ENCODE data around the gene TUSC2. TPM values are rescaled to one million over a fixed set of nuclear protein-coding genes. Genes with fewer than 3 reads are reported as not detected.
A peak's percentile ranks its signal among the peaks of the same experiment; 100 is the strongest.

Gene TUSC2
- polyA plus RNA-seq, 1 donor from 2014 or later: 88.8 TPM

DNA sequence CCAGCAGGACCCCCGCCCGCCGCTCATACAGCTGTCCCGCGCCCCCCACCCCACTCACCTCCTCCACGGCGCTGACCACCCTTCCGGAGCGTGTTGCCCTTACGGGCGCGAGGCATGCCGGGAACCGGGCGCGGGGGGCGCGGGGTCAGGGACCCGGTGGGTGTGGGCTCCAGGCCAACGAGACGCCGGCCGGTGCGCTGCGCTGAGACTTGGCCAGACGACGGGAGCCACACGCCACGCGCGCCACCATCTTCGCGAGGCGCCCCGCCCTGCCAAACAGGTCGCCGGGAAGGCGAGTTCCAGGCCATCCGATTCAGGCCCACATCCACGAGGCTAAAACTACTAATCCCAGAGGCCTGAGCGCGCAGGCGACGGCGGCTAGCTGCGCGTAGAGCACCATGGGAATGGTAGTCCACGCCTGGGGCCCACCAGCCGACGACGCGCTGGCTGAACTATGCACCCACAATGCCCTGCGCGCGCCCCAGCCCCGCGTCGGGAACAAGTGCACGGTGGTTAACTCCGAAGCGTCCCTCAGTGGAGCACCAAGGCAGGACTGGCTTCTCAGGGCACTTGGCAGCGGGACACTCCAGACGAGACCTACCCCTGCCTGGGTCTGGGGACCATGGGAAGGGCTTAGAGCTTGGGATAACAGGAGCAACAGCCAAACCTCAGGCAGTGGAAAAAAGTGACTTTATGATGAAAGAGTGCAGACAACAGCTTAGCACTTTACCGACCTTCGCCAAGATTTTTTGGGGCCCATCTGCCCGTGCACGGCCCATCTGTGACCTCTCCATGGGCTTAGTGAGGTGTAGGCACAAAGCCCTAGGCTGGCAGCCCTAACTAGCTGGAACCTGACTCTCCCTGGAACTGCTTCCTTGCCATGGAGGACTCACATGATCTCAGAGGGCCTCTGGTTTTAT, 35.6 kb downstream of the TUSC2 start, which contains the start of gene IFRD2:
Gene IFRD2 (minus strand): TSS at position 271 of the 920 bp plus-strand sequence. CDS start 155 bp downstream, at position 116.
- H2AFZ ChIP-seq (ENCODE audit: low read depth, low read length): peak within 1 kb of the TSS; percentile 42
- H3K27ac ChIP-seq (ENCODE audit: low read length): peak within 1 kb of the TSS; percentile 33
- TF ChIP-seq, protein P1, sequence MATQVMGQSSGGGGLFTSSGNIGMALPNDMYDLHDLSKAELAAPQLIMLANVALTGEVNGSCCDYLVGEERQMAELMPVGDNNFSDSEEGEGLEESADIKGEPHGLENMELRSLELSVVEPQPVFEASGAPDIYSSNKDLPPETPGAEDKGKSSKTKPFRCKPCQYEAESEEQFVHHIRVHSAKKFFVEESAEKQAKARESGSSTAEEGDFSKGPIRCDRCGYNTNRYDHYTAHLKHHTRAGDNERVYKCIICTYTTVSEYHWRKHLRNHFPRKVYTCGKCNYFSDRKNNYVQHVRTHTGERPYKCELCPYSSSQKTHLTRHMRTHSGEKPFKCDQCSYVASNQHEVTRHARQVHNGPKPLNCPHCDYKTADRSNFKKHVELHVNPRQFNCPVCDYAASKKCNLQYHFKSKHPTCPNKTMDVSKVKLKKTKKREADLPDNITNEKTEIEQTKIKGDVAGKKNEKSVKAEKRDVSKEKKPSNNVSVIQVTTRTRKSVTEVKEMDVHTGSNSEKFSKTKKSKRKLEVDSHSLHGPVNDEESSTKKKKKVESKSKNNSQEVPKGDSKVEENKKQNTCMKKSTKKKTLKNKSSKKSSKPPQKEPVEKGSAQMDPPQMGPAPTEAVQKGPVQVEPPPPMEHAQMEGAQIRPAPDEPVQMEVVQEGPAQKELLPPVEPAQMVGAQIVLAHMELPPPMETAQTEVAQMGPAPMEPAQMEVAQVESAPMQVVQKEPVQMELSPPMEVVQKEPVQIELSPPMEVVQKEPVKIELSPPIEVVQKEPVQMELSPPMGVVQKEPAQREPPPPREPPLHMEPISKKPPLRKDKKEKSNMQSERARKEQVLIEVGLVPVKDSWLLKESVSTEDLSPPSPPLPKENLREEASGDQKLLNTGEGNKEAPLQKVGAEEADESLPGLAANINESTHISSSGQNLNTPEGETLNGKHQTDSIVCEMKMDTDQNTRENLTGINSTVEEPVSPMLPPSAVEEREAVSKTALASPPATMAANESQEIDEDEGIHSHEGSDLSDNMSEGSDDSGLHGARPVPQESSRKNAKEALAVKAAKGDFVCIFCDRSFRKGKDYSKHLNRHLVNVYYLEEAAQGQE (IDR thresholded peaks at IDR 0.05; ENCODE audit: borderline replicate concordance): no peak
- TF ChIP-seq EZH2 (IDR thresholded peaks at IDR 0.05; ENCODE audit: borderline replicate concordance, insufficient read depth, low read length, poor library complexity, severe bottlenecking): no peak
- no peak for TF ChIP-seq POLR2AphosphoS5 (IDR thresholded peaks at IDR 0.05)
- peak; percentile 25 for TF ChIP-seq SMC3 (conservative IDR thresholded peaks at IDR 0.05; ENCODE audit: poor library complexity)
- TF ChIP-seq, protein P2, sequence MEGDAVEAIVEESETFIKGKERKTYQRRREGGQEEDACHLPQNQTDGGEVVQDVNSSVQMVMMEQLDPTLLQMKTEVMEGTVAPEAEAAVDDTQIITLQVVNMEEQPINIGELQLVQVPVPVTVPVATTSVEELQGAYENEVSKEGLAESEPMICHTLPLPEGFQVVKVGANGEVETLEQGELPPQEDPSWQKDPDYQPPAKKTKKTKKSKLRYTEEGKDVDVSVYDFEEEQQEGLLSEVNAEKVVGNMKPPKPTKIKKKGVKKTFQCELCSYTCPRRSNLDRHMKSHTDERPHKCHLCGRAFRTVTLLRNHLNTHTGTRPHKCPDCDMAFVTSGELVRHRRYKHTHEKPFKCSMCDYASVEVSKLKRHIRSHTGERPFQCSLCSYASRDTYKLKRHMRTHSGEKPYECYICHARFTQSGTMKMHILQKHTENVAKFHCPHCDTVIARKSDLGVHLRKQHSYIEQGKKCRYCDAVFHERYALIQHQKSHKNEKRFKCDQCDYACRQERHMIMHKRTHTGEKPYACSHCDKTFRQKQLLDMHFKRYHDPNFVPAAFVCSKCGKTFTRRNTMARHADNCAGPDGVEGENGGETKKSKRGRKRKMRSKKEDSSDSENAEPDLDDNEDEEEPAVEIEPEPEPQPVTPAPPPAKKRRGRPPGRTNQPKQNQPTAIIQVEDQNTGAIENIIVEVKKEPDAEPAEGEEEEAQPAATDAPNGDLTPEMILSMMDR (IDR thresholded peaks at IDR 0.05; ENCODE audit: poor library complexity, severe bottlenecking): peak; percentile 52
- TF ChIP-seq MXI1 (conservative IDR thresholded peaks at IDR 0.05; ENCODE audit: poor library complexity, severe bottlenecking): peak; percentile 97
- peak; percentile 9 for TF ChIP-seq RAD21 (conservative IDR thresholded peaks at IDR 0.05)
- TF ChIP-seq EP300 (conservative IDR thresholded peaks at IDR 0.05; ENCODE audit: poor library complexity, severe bottlenecking): peak; percentile 45
- TF ChIP-seq TAF1 (IDR thresholded peaks at IDR 0.05; ENCODE audit: low read depth): peak; percentile 25
- H3K9ac ChIP-seq (ENCODE audit: low read length): peak within 1 kb of the TSS; percentile 62
- peak within 1 kb of the TSS; percentile 99 for H3K4me2 ChIP-seq (ENCODE audit: low read length)
- H3K79me2 ChIP-seq (replicated peaks; ENCODE audit: insufficient read depth, low read length): peaks cover 6% of the 10 kb centered on the region
- peak within 1 kb of the TSS; percentile 96 for H3K4me3 ChIP-seq (ENCODE audit: low read length)
- no peaks in the 10 kb centered on the region for H3K9me3 ChIP-seq (ENCODE audit: low read length)
- H3F3A ChIP-seq (ENCODE audit: insufficient read depth, low read length, poor library complexity, severe bottlenecking): no peaks in the 10 kb centered on the region
- H3K36me3 ChIP-seq (ENCODE audit: insufficient read depth, low read length): no peaks in the 10 kb centered on the region
- H3K9me2 ChIP-seq (ENCODE audit: insufficient read depth, low read length): no peaks in the 10 kb centered on the region
- H3K27me3 ChIP-seq (ENCODE audit: insufficient read depth, low read depth, low read length): no peaks in the 10 kb centered on the region
- no peaks in the 10 kb centered on the region for H4K20me1 ChIP-seq (ENCODE audit: insufficient read depth)

DNA sequence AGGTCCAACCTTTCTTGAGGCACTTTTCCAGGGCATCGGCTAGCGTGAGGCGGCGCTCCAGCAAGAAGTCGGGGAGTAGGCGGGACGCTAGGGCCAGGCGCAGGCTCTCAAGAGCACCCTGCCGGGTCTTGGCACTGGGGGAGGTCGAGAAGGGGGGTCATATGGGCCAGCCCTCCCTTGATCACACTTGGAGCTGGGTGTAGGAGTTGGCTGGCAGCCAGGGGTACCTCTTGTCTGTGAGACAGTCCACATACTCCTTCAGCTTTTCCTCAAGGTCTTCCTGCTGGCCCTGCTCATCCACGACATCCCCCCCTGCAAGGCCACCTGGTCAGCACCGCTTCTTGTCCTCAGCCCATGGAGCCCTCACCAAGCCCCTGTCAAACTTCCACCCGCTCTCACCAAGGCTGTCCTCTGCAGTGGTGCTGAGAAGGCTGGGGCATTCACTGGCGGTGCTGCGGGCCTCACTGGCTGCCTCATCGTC, 37.8 kb downstream of the TUSC2 start:
- Histone ChIP-seq H3K4me3 (ENCODE audit: low read length) (no peak overlapping the region), H3K27ac (ENCODE audit: low read length) (no peak overlapping the region), H3K9me3 (ENCODE audit: low read length) (no peaks in the 10 kb centered on the region), H4K20me1 (ENCODE audit: insufficient read depth) (no peaks in the 10 kb centered on the region), H3K27me3 (ENCODE audit: insufficient read depth, low read depth, low read length) (no peaks in the 10 kb centered on the region), H3K79me2 (replicated peaks; ENCODE audit: insufficient read depth, low read length) (peaks cover 6% of the 10 kb centered on the region), H3K9ac (ENCODE audit: low read length) (no peak overlapping the region), H3K36me3 (ENCODE audit: insufficient read depth, low read length) (no peaks in the 10 kb centered on the region), H3K9me2 (ENCODE audit: insufficient read depth, low read length) (no peaks in the 10 kb centered on the region), H3F3A (ENCODE audit: insufficient read depth, low read length, poor library complexity, severe bottlenecking) (no peaks in the 10 kb centered on the region), H2AFZ (ENCODE audit: low read depth, low read length) (no peak overlapping the region), H3K4me2 (ENCODE audit: low read length) (no peak overlapping the region)
- no peak for TF ChIP-seq EP300 (conservative IDR thresholded peaks at IDR 0.05; ENCODE audit: poor library complexity, severe bottlenecking)
- TF ChIP-seq POLR2AphosphoS5 (IDR thresholded peaks at IDR 0.05): no peak
- TF ChIP-seq TAF1 (IDR thresholded peaks at IDR 0.05; ENCODE audit: low read depth): no peak
- TF ChIP-seq MXI1 (conservative IDR thresholded peaks at IDR 0.05; ENCODE audit: poor library complexity, severe bottlenecking): no peak
- TF ChIP-seq, protein P2 (IDR thresholded peaks at IDR 0.05; ENCODE audit: poor library complexity, severe bottlenecking): no peak
- no peak for TF ChIP-seq EZH2 (IDR thresholded peaks at IDR 0.05; ENCODE audit: borderline replicate concordance, insufficient read depth, low read length, poor library complexity, severe bottlenecking)

All from neural cell (in vitro differentiated cells).